Neural progenitor cell (in vitro differentiated cells): ENCODE measurements around the gene TMEM169. TPM values are rescaled to one million over a fixed set of nuclear protein-coding genes. Genes with fewer than 3 reads are reported as not detected.

Experiments used
- DNase-seq: peaks from one replicate; pipeline ENCODE4 v3.0.0-alpha.2; 2016; ENCODE audit warnings: low spot score
- H2AFZ ChIP-seq: fragments of 200-600 bp; sonication (generic); replicated peaks from 2 replicates; pipeline ENCODE4 v1.6.1; 2016; ENCODE audit warnings: antibody characterized with exemption
- H3F3A ChIP-seq: fragments of 200-600 bp; sonication (generic); 2 replicates; pipeline ENCODE4 v1.6.1; 2016; ENCODE audit warnings: antibody characterized with exemption, low read depth
- H3K27ac ChIP-seq: fragments of 200-600 bp; sonication (generic); 2 replicates; pipeline ENCODE4 v1.5.1; 2016; ENCODE audit warnings: mild to moderate bottlenecking
- H3K27me3 ChIP-seq: fragments of 200-600 bp; sonication (generic); 2 replicates; pipeline ENCODE4 v1.6.1; 2016; ENCODE audit warnings: mild to moderate bottlenecking, moderate library complexity
- H3K36me3 ChIP-seq: fragments of 200-600 bp; sonication (generic); 2 replicates; pipeline ENCODE4 v1.5.1; 2016
- H3K4me1 ChIP-seq: fragments of 200-600 bp; sonication (generic); 2 replicates; pipeline ENCODE4 v1.6.1; 2016; ENCODE audit warnings: mixed run types
- H3K4me2 ChIP-seq: fragments of 200-600 bp; sonication (generic); 2 replicates; pipeline ENCODE4 v1.6.1; 2016
- H3K4me3 ChIP-seq: fragments of 200-600 bp; sonication (generic); 2 replicates; pipeline ENCODE4 v1.5.1; 2016
- H3K79me2 ChIP-seq: fragments of 200-600 bp; sonication (generic); 2 replicates; pipeline ENCODE4 v1.6.1; 2016; ENCODE audit warnings: low read depth
- H3K9ac ChIP-seq: fragments of 200-600 bp; sonication (generic); 2 replicates; pipeline ENCODE4 v1.6.1; 2016
- H3K9me3 ChIP-seq: fragments of 200-600 bp; sonication (generic); 2 replicates; pipeline ENCODE4 v1.5.1; 2016; ENCODE audit warnings: low read depth
- H4K20me1 ChIP-seq: fragments of 200-600 bp; sonication (generic); 2 replicates; pipeline ENCODE4 v1.6.1; 2016; ENCODE audit warnings: low read depth
- H3K27ac Mint-ChIP-seq: 3 replicates; pipeline ENCODE4 v1.8.0; 2021; ENCODE audit warnings: mixed read lengths
- H3K27me3 Mint-ChIP-seq: 2 replicates; pipeline ENCODE4 v1.8.0; 2022; ENCODE audit warnings: low read depth, mild to moderate bottlenecking, inconsistent platforms, moderate library complexity, mixed read lengths; ENCODE audit not compliant: insufficient read depth
- H3K36me3 Mint-ChIP-seq: 3 replicates; pipeline ENCODE4 v1.8.0; 2021; ENCODE audit warnings: mixed read lengths
- H3K4me1 Mint-ChIP-seq: 3 replicates; pipeline ENCODE4 v1.8.0; 2021; ENCODE audit warnings: mixed read lengths
- H3K4me3 Mint-ChIP-seq: 3 replicates; pipeline ENCODE4 v1.8.0; 2021; ENCODE audit warnings: mild to moderate bottlenecking, moderate library complexity, mixed read lengths
- H3K9me3 Mint-ChIP-seq: 3 replicates; pipeline ENCODE4 v1.8.0; 2020; ENCODE audit warnings: mixed read lengths
- CTCF ChIP-seq: fragments of 200-600 bp; sonication (generic); IDR thresholded peaks from 2 replicates; pipeline ENCODE4 v1.5.1; 2017; ENCODE audit warnings: antibody characterized with exemption, mild to moderate bottlenecking
- EZH2 ChIP-seq: fragments of 200-600 bp; sonication (generic); IDR thresholded peaks from 2 replicates; pipeline ENCODE4 v1.6.1; 2017; ENCODE audit warnings: antibody characterized with exemption, mild to moderate bottlenecking, moderate library complexity
- EZH2phosphoT487 ChIP-seq: fragments of 200-600 bp; sonication (generic); IDR thresholded peaks from 2 replicates; pipeline ENCODE4 v1.6.1; 2017; ENCODE audit warnings: antibody characterized with exemption
- total RNA-seq: library from RNA; depleted of rRNA; stranded (reverse); fragments of >200 nt; gene quantifications from 2 replicates; pipeline ENCODE4 v1.2.3, GENCODE V29; 2015; ENCODE audit warnings: low replicate concordance

TMEM169 gene
- total RNA-seq, 1 donor from 2014 or later: 17.9 TPM

- Mint-ChIP-seq H3K4me1 (peaks cover 75% of the 10 kb centered on the region), H3K36me3 (peaks cover 43% of the 10 kb centered on the region), H3K4me3 (peak overlapping the region; percentile 31), H3K27ac (peak overlapping the region; percentile 64), H3K9me3 (no peaks in the 10 kb centered on the region), H3K27me3 (peaks cover 5% of the 10 kb centered on the region)
- Histone ChIP-seq H3K9me3 (no peaks in the 10 kb centered on the region), H4K20me1 (peaks cover 46% of the 10 kb centered on the region), H3K27me3 (no peaks in the 10 kb centered on the region), H3K36me3 (peaks cover 31% of the 10 kb centered on the region), H3K27ac (peak overlapping the region; percentile 92), H3K9ac (no peak overlapping the region), H3K4me3 (peak overlapping the region; percentile 37), H2AFZ (no peak overlapping the region), H3K79me2 (peaks cover 90% of the 10 kb centered on the region), H3K4me1 (peaks cover 80% of the 10 kb centered on the region), H3K4me2 (peak overlapping the region; percentile 70), H3F3A (peaks cover 78% of the 10 kb centered on the region)
- DNase-seq: no peak
- no peak for TF ChIP-seq CTCF
- TF ChIP-seq EZH2phosphoT487: no peak
- TF ChIP-seq EZH2: no peak
Measured at GRCh38 chr2:216116418-216116817, 34.7 kb downstream of the TMEM169 start.

- no peak overlapping the region for H3K4me3 Mint-ChIP-seq
- peaks cover 67% of the 10 kb centered on the region for H3K4me1 Mint-ChIP-seq
- peaks cover 34% of the 10 kb centered on the region for H4K20me1 ChIP-seq
- H3K27me3 Mint-ChIP-seq: peaks cover 5% of the 10 kb centered on the region
- no peak overlapping the region for H3K9ac ChIP-seq
- peaks cover 32% of the 10 kb centered on the region for H3K36me3 ChIP-seq
- TF ChIP-seq EZH2phosphoT487: no peak
- no peak for TF ChIP-seq CTCF
- no peak for TF ChIP-seq EZH2
- H3K27ac Mint-ChIP-seq: peak overlapping the region; percentile 34
- H3K79me2 ChIP-seq: peaks cover 90% of the 10 kb centered on the region
- peak overlapping the region; percentile 92 for H3K27ac ChIP-seq
- peaks cover 49% of the 10 kb centered on the region for H3K36me3 Mint-ChIP-seq
- H3K9me3 ChIP-seq: no peaks in the 10 kb centered on the region
- no peaks in the 10 kb centered on the region for H3K27me3 ChIP-seq
- H3K4me2 ChIP-seq: peak overlapping the region; percentile 74
- H2AFZ ChIP-seq: no peak overlapping the region
- H3F3A ChIP-seq: peaks cover 71% of the 10 kb centered on the region
- H3K4me1 ChIP-seq: peaks cover 67% of the 10 kb centered on the region
- H3K9me3 Mint-ChIP-seq: no peaks in the 10 kb centered on the region
- DNase-seq: no peak
- peak overlapping the region; percentile 8 for H3K4me3 ChIP-seq
Measured at GRCh38 chr2:216117561-216118340, 36.0 kb downstream of the TMEM169 start.

GRCh38 chr2:216118474-216118873, 36.8 kb downstream of the TMEM169 start:
- H3K9me3 Mint-ChIP-seq: no peaks in the 10 kb centered on the region
- TF ChIP-seq CTCF: no peak
- no peak overlapping the region for H3K4me3 Mint-ChIP-seq
- peak overlapping the region; percentile 43 for H3K27ac Mint-ChIP-seq
- peaks cover 38% of the 10 kb centered on the region for H3K36me3 ChIP-seq
- H3K9me3 ChIP-seq: no peaks in the 10 kb centered on the region
- H3K27ac ChIP-seq: peak overlapping the region; percentile 92
- no peaks in the 10 kb centered on the region for H3K27me3 ChIP-seq
- no peak overlapping the region for H2AFZ ChIP-seq
- H3K4me3 ChIP-seq: peak overlapping the region; percentile 33
- H3K4me1 ChIP-seq: peaks cover 66% of the 10 kb centered on the region
- H3K79me2 ChIP-seq: peaks cover 90% of the 10 kb centered on the region
- H3K4me2 ChIP-seq: peak overlapping the region; percentile 74
- H3K4me1 Mint-ChIP-seq: peaks cover 60% of the 10 kb centered on the region
- DNase-seq: no peak
- peaks cover 64% of the 10 kb centered on the region for H3F3A ChIP-seq
- H3K27me3 Mint-ChIP-seq: peaks cover 5% of the 10 kb centered on the region
- peaks cover 45% of the 10 kb centered on the region for H3K36me3 Mint-ChIP-seq
- H3K9ac ChIP-seq: no peak overlapping the region
- peaks cover 26% of the 10 kb centered on the region for H4K20me1 ChIP-seq
